ENCODE measurements around the gene FSD2. TPM values are rescaled to one million over a fixed set of nuclear protein-coding genes. Genes with fewer than 3 reads are reported as not detected.
"Not testable (repeated sequence)": the region's sequence is repeated elsewhere in the genome, so short reads cannot be mapped to it uniquely, and the experiment has no call there.

The FSD2 gene
- polyA plus RNA-seq, 3 donors: 0.06 to 0.35 (median 0.14) TPM

DNA sequence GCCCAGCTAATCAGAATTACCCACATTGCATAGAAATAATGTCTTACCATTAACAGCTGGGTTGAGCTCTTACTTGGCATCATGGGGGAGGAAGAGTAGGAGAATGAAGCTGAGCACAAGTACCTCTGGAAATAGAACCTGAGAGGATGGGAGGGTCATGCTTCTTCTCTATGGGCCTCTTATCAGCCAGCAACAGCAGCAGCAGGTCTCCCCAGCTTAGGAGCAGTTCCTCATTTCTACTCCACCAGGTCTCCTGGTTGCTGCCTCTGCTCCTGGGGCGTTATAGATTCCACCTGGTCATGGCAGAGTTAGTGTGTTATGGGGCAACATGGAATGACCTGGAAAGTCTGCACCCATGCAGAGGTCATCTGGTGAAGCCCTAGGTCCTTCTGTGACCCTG is 3.4 kb downstream of the FSD2 start:
- no peak for DNase-seq (ENCODE audit: extremely low read depth in 1 of 11, low read depth in 9 of 11, low spot score in 4 of 11)

DNA sequence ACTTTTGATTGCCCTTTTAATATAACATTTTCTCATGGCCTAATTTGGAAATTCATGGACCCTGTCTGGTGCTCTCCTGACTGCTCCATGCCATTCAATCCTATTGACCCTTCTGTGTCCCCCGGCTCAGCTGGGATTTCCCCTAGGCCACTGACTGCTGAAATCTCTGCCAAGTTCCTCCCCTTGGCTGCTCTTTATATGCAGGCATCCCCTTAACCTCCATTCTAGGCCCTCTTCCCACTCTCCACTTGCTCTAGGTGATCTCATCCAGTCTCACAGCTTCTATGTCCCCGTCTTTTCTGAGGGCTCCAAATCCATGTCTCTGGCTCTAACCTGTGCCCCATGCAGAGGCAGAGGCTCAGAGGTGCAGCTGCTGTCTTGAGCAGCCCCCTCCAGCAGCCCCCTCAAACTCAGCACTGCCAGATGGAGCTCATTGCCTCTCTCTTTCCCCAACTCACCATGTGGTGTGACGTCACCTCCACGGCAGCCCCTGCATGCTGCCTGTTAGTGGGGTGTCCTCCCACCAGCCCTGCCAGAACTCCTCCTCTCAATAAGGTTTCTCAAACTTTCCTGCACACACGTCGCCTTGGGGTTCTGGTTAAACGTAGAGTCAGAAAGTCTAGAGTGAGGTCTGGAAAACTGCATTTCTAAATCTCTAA is 6.6 kb downstream of the FSD2 start:
- DNase-seq (ENCODE audit: extremely low read depth in 1 of 11, low read depth in 9 of 11, low spot score in 4 of 11): no peak

DNA sequence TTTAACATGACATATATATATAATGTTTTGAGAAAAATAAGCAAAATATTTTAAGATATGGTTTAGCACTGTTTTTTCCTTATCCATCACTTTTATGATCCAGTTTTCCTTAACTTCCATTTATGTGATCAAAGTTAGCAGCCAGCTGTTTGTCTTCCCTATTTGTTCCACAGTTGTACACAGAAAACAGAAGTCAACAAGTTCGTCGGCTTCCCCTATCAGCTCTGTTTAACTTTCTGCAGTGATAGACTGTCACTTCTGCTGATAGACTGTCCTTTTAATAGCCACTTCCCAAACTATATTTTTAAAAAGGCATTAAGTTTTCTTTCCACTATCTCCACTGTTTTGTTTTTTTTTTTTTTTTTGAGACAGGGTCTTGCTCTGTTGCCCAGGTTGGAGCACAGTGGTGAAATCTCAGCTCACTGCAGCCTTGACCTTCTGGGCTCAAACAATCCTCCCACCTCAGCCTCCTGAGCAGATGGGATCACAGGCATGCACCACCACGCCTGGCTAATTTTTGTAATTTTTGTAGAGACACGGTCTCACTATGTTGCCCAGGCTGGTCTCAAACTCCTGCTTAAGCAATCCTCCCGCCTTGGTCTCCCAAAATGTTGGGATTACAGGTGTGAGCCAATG is 7.2 kb downstream of the FSD2 start:
- DNase-seq (ENCODE audit: extremely low read depth in 1 of 11, low read depth in 9 of 11, low spot score in 4 of 11): no peak

DNA sequence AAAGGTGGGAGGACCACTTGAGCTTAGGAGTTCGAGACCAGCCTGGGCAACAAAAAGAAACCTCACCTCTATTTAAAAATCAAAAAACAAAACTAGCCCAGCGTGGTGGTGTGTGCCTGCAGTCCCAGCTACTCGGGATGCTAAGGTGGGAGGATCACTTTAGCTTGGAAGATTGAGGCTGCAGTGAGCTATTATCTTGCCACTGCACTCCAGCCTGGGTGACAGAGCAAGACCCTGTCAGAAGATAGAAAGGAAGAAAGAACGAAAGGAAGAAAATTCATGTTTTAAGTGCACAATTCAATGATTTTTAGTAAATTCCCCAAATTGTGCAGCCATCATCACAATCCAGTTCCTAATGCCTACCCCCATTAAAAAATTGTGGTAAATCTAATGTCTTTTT is 7.8 kb downstream of the FSD2 start:
- DNase-seq (ENCODE audit: extremely low read depth in 1 of 11, low read depth in 9 of 11, low spot score in 4 of 11): no peak

DNA sequence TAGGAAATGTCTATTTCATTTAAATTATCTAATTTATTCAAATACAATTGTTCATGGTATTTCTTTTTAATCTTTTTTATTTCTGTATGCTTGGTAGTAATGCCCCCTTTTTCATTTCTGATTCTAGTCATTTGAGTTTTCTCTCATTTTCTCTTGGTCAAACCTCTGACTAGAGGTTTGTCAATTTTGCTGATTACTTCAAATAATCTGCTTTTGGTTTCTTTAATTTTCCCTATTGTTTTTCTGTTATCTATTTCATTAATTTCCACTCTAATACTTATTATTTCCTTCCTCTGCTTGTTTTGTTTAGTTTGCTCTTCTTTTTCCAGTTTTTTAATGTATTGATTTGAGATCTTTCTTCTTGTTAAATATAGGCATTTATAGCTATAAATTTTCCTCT is 12.1 kb downstream of the FSD2 start:
- no peak for DNase-seq (ENCODE audit: extremely low read depth in 1 of 11, low read depth in 9 of 11, low spot score in 4 of 11)

DNA sequence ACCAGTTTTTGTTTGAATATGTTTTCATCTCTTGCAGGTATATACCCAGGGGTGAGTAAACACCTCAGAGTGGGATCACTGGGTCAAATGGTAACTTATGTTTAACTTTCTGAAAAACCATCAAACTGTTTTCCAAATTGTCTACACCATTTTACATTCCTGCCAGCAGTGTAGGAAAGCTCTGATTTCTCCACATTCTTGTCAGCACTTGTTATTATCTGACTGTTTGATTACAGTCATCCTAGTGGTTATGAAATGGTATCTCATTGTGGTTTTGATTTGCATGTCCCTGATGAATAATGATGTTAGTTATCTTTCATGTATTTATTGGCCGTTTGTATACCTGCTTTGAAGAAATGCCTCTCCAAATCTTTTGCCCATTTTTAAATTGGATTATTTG is 13.8 kb downstream of the FSD2 start:
- no peak for DNase-seq (ENCODE audit: extremely low read depth in 1 of 11, low read depth in 9 of 11, low spot score in 4 of 11)

DNA sequence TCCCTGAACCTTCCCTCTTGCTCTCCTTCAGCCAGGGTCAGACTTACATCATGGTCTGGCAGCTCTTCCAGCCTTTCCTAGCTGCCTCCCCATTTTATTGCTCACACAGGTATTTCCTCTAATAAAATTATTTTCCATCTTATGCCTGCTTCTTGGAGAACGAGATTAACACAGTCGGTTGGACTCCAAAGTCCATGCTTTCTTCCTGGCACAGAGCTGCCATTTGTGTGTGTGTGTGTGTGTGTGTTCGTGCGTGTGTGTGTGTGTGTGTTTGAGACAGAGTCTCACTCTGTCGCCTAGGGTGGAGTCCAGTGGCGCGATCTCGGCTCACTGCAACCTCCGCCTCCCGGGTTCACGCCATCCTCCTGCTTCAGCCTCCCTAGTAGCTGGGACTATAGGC is 15.5 kb downstream of the FSD2 start:
- DNase-seq (ENCODE audit: extremely low read depth in 1 of 11, low read depth in 9 of 11, low spot score in 4 of 11): no peak

DNA sequence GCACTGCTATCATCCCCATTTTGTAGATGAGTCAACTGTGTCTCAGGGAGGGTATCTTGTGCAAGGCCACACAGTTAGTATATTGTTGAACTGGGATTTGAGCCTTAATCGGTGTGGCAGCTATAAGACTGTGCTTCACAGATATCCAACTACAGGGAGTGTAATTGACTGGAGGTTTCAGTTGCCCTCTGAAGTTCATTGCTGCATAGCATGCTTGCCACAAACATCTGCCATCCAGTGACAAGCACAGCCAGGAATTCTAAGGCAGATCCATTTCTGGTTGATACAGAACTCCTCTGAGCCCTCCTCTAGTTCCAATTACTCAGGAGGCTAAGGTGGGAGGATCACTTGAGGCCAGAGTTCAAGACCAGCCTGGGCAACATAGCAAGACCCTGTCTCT is 16.4 kb downstream of the FSD2 start:
- no peak for DNase-seq (ENCODE audit: extremely low read depth in 1 of 11, low read depth in 9 of 11, low spot score in 4 of 11)

DNA sequence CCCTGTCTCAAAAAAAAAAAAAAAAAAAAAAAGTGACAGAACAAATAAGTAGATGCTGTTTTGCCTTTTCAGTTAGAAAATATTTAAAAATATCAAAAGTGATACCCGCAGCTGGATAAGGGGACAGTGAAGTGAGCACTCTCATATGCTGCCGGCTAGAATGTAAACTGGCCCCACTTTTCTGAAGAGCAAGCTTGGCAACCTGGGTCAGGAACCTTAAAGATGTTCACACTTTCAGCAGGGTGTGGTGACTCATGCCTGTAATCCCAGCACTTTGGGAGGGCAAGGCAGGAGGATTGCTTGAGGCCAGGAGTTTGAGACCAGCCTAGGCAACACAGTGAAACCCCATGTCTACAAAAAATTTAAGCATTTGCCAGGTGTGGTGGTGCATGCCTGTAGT is 17.4 kb downstream of the FSD2 start:
- no peak for DNase-seq (ENCODE audit: extremely low read depth in 1 of 11, low read depth in 9 of 11, low spot score in 4 of 11)

DNA sequence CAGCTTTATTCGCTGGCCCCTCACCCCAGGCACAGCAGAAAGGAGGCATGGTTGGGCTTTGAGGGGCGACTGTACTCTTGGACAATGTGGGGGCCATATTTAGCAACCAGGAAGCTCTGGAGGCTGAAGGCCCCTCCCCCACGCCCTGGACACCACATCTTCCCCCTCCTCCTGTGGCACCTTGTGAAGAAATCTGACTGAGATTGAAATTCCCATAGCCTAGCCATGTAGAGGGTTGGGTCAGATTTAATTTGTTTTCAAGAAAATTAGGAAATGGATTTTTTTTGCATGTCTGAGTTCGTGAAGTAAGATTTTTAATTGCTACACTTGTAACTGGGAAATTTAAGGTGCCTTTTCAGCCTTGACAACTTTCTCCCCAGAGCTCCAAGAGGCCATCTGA is 24.5 kb downstream of the FSD2 start:
- no peak for DNase-seq (ENCODE audit: extremely low read depth in 1 of 11, low read depth in 9 of 11, low spot score in 4 of 11)

DNA sequence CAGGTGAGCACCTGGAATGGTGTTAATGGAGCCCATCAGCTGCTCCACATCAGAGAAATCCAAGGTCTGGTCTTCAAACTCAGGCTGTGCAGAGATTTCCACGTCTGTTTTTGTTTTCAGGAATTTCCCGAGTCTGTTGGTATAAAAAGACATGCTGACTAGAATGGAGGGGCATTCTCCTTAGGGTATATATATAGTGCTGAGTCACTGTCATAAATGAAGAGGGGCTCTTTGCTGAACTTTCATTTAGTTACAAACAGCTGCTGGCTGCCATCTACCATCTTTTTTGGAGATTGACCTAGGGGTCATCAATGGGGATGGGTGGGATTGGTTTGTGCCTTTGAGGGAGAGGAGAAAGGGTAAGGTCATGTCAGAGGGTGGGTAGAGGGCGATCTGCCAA is 27.1 kb downstream of the FSD2 start:
- no peak for DNase-seq (ENCODE audit: extremely low read depth in 1 of 11, low read depth in 9 of 11, low spot score in 4 of 11)

DNA sequence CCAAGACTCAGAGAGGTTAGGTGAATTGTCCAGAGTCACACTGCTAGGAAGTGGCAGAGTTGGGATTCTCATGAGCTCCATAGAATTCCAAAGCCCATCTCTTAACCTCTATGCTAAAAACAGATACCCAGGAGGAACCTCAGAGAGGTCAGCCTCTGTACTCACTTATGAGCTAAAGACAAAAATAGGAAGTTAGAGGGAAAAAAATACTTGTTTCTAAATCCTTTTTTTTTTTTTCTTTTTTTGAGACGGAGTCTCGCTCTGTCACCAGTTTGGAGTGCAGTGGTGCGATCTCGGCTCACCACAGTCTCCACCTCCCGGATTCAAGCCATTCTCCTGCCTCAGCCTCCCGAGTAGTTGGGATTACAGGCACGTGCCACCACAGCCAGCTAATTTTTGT is 31.4 kb downstream of the FSD2 start:
- DNase-seq (ENCODE audit: extremely low read depth in 1 of 11, low read depth in 9 of 11, low spot score in 4 of 11): no peak

DNA sequence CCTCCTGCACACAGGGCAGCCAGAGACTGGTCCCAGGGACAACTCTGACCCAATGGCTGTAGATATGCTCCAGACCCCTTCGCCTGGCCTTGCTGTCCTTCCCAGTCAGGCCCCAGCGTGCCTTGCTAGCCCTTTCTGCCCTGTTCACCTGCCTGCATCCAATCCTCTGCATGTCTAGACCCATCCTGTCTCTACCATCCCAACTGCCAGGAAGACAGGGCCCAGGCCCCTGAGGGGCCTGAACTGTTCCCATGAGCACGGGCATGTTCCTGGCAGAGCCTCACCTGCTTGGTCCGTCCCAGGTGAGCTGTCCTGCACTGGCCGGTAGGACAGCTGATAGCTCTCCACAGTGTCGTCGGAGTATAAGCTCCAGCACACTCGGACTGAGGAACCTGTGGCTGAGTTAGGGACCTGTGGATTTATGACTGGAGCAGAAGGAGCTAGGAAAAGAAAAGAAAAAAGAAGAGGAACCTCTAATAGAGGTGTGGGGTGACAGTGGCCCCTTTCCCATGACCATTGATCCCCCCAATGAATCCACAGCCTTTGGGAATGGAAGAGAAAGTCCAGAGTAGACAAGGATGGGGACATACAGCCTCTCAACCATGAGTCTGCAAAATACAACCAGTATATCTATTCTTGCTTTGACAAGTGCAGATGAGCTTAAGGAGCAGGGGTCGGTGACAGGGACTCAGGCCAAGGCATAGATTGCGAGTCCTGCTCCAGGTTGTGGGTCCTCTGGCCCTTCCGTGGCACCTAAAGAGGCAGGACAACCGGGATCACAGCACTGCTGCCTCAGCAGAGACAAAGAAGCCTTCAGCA is 33.9 kb downstream of the FSD2 start:
- no peak for DNase-seq (ENCODE audit: extremely low read depth in 1 of 11, low read depth in 9 of 11, low spot score in 4 of 11)

DNA sequence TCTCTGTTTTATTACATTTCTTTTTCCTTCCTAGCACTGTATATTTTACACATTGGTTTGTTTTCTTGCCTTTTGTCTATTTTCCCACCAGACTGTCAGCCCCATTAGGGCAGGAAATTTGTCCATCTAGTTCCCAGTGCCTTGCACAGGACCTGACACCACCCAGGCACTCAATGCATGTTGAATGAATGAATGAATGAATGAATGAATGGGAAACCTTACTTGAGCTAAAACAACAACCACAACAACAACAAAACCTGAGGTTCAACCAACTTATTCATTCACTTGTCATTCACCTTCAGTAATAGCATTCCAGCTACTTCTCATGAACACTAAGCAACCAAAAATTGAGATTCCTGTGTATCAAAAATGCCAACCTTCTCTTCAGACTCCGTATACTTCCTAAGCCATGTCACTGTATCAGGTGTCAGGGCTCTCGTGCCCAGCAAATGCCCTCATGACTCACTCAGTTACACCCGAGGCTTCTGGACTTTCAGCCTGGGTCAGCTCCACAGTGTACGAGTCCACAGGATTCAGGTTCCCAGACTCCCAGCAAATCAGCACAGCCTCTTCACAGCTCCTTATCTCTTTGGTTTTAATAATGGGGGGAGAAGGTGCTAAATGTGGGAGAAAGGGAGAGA is 37.3 kb downstream of the FSD2 start:
- DNase-seq (ENCODE audit: extremely low read depth in 1 of 11, low read depth in 9 of 11, low spot score in 4 of 11): no peak

DNA sequence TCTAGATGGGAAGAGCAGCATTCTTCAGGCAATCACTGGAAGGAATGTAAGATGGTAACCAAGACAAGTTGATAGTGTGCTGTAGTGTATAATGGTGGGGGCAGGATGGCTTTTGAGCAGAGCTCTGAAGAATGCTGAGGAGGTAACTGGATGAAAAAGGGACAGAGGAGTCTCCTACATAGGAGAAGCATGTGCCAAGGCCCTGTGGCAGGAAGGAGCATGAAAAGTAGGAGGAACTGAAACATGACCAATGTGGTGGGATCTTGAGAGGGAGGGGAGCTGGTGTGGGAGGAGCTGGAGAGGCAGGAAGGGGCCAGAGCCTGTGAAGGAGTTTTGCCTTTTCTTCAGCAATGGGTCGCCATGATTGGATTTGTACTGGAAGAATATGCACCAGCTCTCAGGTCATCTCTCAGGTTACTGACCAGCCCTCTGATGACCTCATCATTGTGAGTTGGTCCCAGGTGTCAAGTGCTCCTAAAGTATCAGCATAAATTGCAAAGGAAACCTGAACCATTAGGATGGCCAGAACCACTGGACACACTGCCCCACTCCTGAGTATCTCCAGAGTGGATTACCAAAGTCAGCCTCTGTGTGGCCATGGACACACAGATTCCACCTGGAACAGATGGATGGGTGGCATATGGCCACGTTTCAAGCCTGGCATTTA is 38.6 kb downstream of the FSD2 start:
- DNase-seq (ENCODE audit: extremely low read depth in 1 of 11, low read depth in 9 of 11, low spot score in 4 of 11): no peak

DNA sequence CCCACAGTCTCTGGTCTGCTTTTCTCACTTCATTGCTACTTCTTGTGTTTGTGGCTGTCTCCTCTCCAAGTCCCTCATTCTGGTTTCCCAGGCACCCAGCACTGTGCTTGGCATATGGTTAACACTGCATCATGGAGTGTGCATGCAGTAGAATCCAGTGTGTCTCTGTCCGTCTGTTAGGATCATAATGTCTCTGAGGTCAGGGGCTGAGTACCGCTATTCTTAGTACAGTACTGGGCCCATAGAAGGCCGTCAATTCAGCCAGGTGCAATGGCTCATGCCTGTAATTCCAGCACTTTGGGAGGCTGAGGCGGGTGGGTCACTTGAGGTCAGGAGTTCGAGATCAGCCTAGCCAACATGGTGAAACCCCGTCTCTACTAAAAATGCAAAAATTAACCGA is 39.7 kb downstream of the FSD2 start:
- not testable (repeated sequence) for DNase-seq (ENCODE audit: extremely low read depth in 1 of 11, low read depth in 9 of 11, low spot score in 4 of 11)

DNA sequence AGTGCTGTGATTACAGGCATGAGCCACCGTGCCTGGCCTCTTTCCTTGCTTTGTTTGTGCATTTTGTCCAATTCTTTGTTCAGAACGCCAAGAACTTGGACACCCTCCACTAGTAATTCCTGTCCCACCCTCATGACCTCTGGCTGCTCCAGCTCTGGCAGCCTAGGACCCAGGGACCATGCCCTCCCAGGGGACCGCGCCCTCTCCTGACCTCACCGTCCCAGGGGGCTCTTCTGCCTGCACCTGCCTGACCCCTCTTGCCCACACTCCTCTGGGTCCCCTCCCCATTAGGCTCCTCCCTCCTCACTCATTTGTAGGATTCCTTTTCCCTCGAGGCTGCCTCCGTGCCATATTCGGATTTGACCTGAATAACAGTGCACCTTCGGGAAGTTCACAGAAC is 41.1 kb downstream of the FSD2 start:
- DNase-seq (ENCODE audit: extremely low read depth in 1 of 11, low read depth in 9 of 11, low spot score in 4 of 11): no peak

DNA sequence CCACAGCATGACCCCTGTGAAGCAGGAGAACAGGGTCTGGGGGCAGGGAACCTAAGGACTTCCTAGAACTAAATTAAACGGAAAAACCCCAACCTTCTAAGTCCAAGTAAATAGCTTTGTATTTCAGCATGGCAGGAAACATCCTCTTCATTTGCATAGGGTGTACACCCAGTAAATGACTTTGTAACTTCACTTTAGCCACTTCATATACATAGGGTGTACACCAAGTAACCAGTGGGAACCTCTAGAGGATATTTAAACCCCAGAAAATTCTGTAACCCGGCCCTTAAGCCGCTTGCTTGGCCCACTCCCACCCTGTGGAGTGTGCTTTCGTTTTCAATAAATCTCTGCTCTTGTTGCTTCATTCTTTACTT is 41.8 kb downstream of the FSD2 start:
- DNase-seq (ENCODE audit: extremely low read depth in 1 of 11, low read depth in 9 of 11, low spot score in 4 of 11): no peak

DNA sequence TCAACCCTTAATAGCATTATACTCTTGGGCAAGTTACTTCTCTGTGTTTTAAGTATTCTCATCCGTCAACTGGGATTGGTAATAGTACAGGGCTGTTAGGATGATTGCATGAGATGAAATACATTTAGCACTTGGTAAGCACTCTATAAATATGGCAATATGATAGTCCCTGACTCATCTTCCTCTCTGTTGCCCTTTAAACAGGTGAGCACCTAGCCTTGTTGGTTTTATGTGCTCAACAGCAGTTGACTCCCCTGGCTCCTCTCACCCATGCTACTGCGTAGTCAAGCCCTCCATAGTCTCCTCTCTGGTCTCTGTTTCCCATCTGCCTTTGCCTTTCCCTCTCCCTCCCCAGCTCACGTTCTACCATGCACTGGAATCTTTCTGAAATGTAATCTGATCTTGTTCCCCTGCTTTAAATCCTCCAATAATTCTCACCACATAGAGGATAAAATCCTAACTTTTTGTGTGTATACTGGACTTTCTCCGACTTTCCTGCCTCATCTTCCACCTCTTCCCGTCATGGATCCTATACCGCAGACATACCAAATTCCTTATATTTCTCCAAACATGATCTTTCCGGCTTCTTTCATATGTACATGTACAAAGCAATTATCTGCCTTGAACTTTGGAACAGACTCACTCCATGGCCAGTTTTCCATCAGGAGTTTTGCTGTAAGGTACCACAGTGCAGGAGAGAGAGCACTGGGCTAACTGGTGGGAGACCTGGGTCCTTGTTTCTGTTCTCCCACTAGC is 42.3 kb downstream of the FSD2 start:
- no peak for DNase-seq (ENCODE audit: extremely low read depth in 1 of 11, low read depth in 9 of 11, low spot score in 4 of 11)
